ENCODE results near the gene MYO7B.
"Not testable (repeated sequence)": the region's sequence is repeated elsewhere in the genome, so short reads cannot be mapped to it uniquely, and the experiment has no call there.

MYO7B gene

GRCh38 chr2:127570282-127571250 is 35.1 kb downstream of the MYO7B start:
- no peak overlapping the region for H3K9ac ChIP-seq
- no peak overlapping the region for H3K27ac ChIP-seq
- no peaks in the 10 kb centered on the region for H3K36me3 ChIP-seq
- H3K4me1 ChIP-seq, result peaks cover 6 to 47% (median 25%) of the 10 kb centered on the region in 10 experiments
- no peaks in the 10 kb centered on the region for H4K20me1 ChIP-seq
- H3K4me3 ChIP-seq, result no peak overlapping the region
- TF ChIP-seq Cebpa-rat (IDR thresholded peaks at IDR 0.05), result no peak
- H3K27me3 ChIP-seq, result no peaks in the 10 kb centered on the region
- H3K9me3 ChIP-seq (replicated peaks in 1 of 11), result no peaks in the 10 kb centered on the region
- no peak overlapping the region for H3K4me2 ChIP-seq

- not testable (repeated sequence) for H3K27ac ChIP-seq; H3K9me3 ChIP-seq (replicated peaks in 1 of 11); H3K27me3 ChIP-seq; H3K4me3 ChIP-seq; H3K36me3 ChIP-seq; H4K20me1 ChIP-seq; H3K9ac ChIP-seq
- peaks cover 23 to 55% (median 36%) of the 10 kb centered on the region in 10 experiments for H3K4me1 ChIP-seq
- peak overlapping the region in 5 of 11 experiments; percentile 2 to 33 (median 15); a peak in 7 of 22 replicates for H3K4me2 ChIP-seq
These were observed 36.9 kb downstream of the MYO7B start for GRCh38 chr2:127572352-127572751.

- H3K36me3 ChIP-seq, result no peaks in the 10 kb centered on the region
- no peak overlapping the region for H3K9ac ChIP-seq
- no peak overlapping the region for H3K4me3 ChIP-seq
- TF ChIP-seq Cebpa-rat (IDR thresholded peaks at IDR 0.05), result no peak
- H3K4me2 ChIP-seq, result peak overlapping the region in 5 of 11 experiments; percentile 2 to 33 (median 15); a peak in 6 of 22 replicates
- no peaks in the 10 kb centered on the region for H3K9me3 ChIP-seq (replicated peaks in 1 of 11)
- H4K20me1 ChIP-seq, result no peaks in the 10 kb centered on the region
- no peak overlapping the region for H3K27ac ChIP-seq
- no peaks in the 10 kb centered on the region for H3K27me3 ChIP-seq
- H3K4me1 ChIP-seq, result peaks cover 28 to 59% (median 40%) of the 10 kb centered on the region in 10 experiments
These were observed 37.4 kb downstream of the MYO7B start for GRCh38 chr2:127572841-127573240.

- no peak for TF ChIP-seq Cebpa-rat (IDR thresholded peaks at IDR 0.05)
- Histone ChIP-seq H3K4me1 (peaks cover 33 to 64% (median 45%) of the 10 kb centered on the region in 10 experiments), H3K27me3 (no peaks in the 10 kb centered on the region), H4K20me1 (no peaks in the 10 kb centered on the region), H3K4me3 (no peak overlapping the region), H3K36me3 (no peaks in the 10 kb centered on the region), H3K9me3 (replicated peaks in 1 of 11) (no peaks in the 10 kb centered on the region), H3K9ac (no peak overlapping the region), H3K27ac (no peak overlapping the region), H3K4me2 (peak overlapping the region in 2 of 11 experiments; percentile 10 to 24; a peak in 3 of 22 replicates)
These were observed 37.8 kb downstream of the MYO7B start for GRCh38 chr2:127573298-127573697.

GRCh38 chr2:127573771-127574170 is 38.3 kb downstream of the MYO7B start:
- H3K27me3 ChIP-seq, result no peaks in the 10 kb centered on the region
- no peaks in the 10 kb centered on the region for H4K20me1 ChIP-seq
- H3K4me3 ChIP-seq, result no peak overlapping the region
- H3K4me2 ChIP-seq, result peak overlapping the region in 1 of 11 experiments; percentile 90; a peak in 2 of 22 replicates
- H3K9me3 ChIP-seq (replicated peaks in 1 of 11), result no peaks in the 10 kb centered on the region
- peaks cover 37 to 68% (median 50%) of the 10 kb centered on the region in 10 experiments for H3K4me1 ChIP-seq
- TF ChIP-seq Cebpa-rat (IDR thresholded peaks at IDR 0.05), result no peak
- H3K36me3 ChIP-seq, result no peaks in the 10 kb centered on the region
- no peak overlapping the region for H3K27ac ChIP-seq
- H3K9ac ChIP-seq, result no peak overlapping the region

GRCh38 chr2:127574656-127575055 is 39.2 kb downstream of the MYO7B start:
- H3K27me3 ChIP-seq, result no peaks in the 10 kb centered on the region

GRCh38 chr2:127575185-127575765 is 39.8 kb downstream of the MYO7B start:
- H3K9ac ChIP-seq, result peak overlapping the region in 9 of 11 experiments; percentile 16 to 56 (median 41); a peak in 11 of 22 replicates
- peak overlapping the region in 9 of 11 experiments; percentile 23 to 78 (median 49); a peak in 14 of 22 replicates for H3K27ac ChIP-seq
- peak overlapping the region; percentile 77 to 94 (median 88) for H3K4me2 ChIP-seq
- no peaks in the 10 kb centered on the region for H3K9me3 ChIP-seq (replicated peaks in 1 of 11)
- H3K36me3 ChIP-seq, result no peaks in the 10 kb centered on the region
- peaks cover 37 to 83% (median 60%) of the 10 kb centered on the region in 10 experiments for H3K4me1 ChIP-seq
- no peaks in the 10 kb centered on the region for H3K27me3 ChIP-seq
- TF ChIP-seq Cebpa-rat (IDR thresholded peaks at IDR 0.05), result no peak
- no peaks in the 10 kb centered on the region for H4K20me1 ChIP-seq
- H3K4me3 ChIP-seq, result no peak overlapping the region; a peak in 1 of 20 replicates

More at GRCh38 chr2:127574656-127575055, 39.2 kb downstream of the MYO7B start:
- no peaks in the 10 kb centered on the region for H3K36me3 ChIP-seq
- H3K4me2 ChIP-seq, result peak overlapping the region in 10 of 11 experiments; percentile 77 to 94 (median 88); a peak in 19 of 22 replicates
- H3K9me3 ChIP-seq (replicated peaks in 1 of 11), result no peaks in the 10 kb centered on the region
- peaks cover 37 to 77% (median 57%) of the 10 kb centered on the region in 10 experiments for H3K4me1 ChIP-seq
- no peak overlapping the region for H3K4me3 ChIP-seq
- no peak overlapping the region for H3K9ac ChIP-seq
- no peaks in the 10 kb centered on the region for H4K20me1 ChIP-seq
- H3K27ac ChIP-seq, result no peak overlapping the region
- no peak for TF ChIP-seq Cebpa-rat (IDR thresholded peaks at IDR 0.05)

- H3K27ac ChIP-seq, result peak overlapping the region in 9 of 11 experiments; percentile 23 to 78 (median 49); a peak in 16 of 22 replicates
- peak overlapping the region in 9 of 11 experiments; percentile 16 to 56 (median 41); a peak in 13 of 22 replicates for H3K9ac ChIP-seq
- peak overlapping the region; percentile 77 to 94 (median 88) for H3K4me2 ChIP-seq
- H3K4me3 ChIP-seq, result no peak overlapping the region; a peak in 1 of 20 replicates
- H4K20me1 ChIP-seq, result no peaks in the 10 kb centered on the region
- no peaks in the 10 kb centered on the region for H3K9me3 ChIP-seq (replicated peaks in 1 of 11)
- TF ChIP-seq Cebpa-rat (IDR thresholded peaks at IDR 0.05), result peak in 1 of 11 experiments; percentile 23; a peak in 1 of 22 replicates
- H3K27me3 ChIP-seq, result no peaks in the 10 kb centered on the region
- peaks cover 37 to 88% (median 62%) of the 10 kb centered on the region in 10 experiments for H3K4me1 ChIP-seq
- H3K36me3 ChIP-seq, result no peaks in the 10 kb centered on the region
These were observed 40.5 kb downstream of the MYO7B start for GRCh38 chr2:127575941-127576432.
